Ovary (tissue), 3 donors: ENCODE results near the gene FBXO38.

Experiments
- POLR2A ChIP-seq: fragments of 450-650 bp; IDR thresholded peaks from one replicate; pipeline ENCODE4 v1.6.1; 2017; ENCODE audit warnings: antibody characterized with exemption, mild to moderate bottlenecking, moderate library complexity
- TF ChIP-seq, protein P1 (sequence below), 3 donors: fragments of 450-650 bp in 2 of 3; fragments of 200-600 bp in 1 of 3; IDR thresholded peaks; one replicate each; pipeline versions ENCODE4 v1.5.1 to v1.8.0; 2016 to 2022; ENCODE audit warnings: antibody characterized with exemption in 3 of 3, mild to moderate bottlenecking in 1 of 3
- donor health status: DM: no; HTN: no; CAD: no.

DNA sequence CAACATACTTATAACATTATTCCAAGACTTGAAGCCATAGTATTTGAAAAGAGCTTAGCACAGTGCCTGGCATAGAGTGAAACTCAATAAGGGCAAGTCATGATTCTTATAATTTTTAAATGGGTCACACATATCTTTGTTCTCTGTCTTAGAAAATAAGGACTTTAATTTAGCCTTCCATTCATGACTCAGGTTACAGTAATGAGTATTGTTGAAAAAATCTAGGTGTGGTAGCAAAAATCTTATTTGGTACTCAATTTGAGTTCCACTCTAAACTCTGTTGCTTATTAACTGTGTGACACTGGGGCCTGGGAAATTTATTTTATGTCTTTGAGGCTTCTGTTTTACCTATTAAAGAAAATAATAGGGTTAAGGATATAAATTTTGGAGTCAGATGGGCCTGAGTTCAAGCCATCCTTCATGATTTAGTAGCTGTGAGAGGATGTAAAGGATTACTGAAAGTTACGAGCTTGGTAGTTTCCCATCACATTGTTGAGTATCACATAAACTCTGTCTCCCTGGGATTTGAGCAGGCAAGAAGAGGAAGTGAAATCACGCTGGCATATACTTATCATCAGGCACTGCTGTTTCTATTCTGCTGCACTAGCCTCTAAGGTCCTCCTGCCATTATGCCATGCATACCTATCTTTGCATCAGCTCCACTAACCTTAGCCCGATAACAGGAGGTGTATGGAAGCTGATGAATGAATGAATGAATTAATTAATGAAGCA is 46.9 kb upstream of the FBXO38 start:
- TF ChIP-seq POLR2A = no peak
- TF ChIP-seq, protein P1, sequence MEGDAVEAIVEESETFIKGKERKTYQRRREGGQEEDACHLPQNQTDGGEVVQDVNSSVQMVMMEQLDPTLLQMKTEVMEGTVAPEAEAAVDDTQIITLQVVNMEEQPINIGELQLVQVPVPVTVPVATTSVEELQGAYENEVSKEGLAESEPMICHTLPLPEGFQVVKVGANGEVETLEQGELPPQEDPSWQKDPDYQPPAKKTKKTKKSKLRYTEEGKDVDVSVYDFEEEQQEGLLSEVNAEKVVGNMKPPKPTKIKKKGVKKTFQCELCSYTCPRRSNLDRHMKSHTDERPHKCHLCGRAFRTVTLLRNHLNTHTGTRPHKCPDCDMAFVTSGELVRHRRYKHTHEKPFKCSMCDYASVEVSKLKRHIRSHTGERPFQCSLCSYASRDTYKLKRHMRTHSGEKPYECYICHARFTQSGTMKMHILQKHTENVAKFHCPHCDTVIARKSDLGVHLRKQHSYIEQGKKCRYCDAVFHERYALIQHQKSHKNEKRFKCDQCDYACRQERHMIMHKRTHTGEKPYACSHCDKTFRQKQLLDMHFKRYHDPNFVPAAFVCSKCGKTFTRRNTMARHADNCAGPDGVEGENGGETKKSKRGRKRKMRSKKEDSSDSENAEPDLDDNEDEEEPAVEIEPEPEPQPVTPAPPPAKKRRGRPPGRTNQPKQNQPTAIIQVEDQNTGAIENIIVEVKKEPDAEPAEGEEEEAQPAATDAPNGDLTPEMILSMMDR (IDR thresholded peaks at IDR 0.05) = no peak
